ENCODE measurements around the gene LASP1.
"Not testable (repeated sequence)": the region's sequence is repeated elsewhere in the genome, so short reads cannot be mapped to it uniquely, and the experiment has no call there.

Gene LASP1

GRCh38 chr17:38926293-38927070, 56.6 kb downstream of the LASP1 start:
- peaks cover 17% of the 10 kb centered on the region for H3K4me1 ChIP-seq (ENCODE audit: control insufficient read depth, insufficient read depth, low read length)
- H3K27me3 ChIP-seq (ENCODE audit: control insufficient read depth, insufficient read depth, low read length) = no peaks in the 10 kb centered on the region
- H3K36me3 ChIP-seq (ENCODE audit: insufficient read depth, low read length) = peaks cover 9% of the 10 kb centered on the region
- no peak overlapping the region for H3K4me2 ChIP-seq (ENCODE audit: low read length)
- H3K4me3 ChIP-seq (ENCODE audit: low read length) = no peak overlapping the region
- no peaks in the 10 kb centered on the region for H3K9me3 ChIP-seq (replicated peaks; ENCODE audit: low read length)
- H3K9ac ChIP-seq (ENCODE audit: low read depth, low read length) = no peak overlapping the region

- not testable (repeated sequence) for H3K4me2 ChIP-seq (ENCODE audit: low read length); H3K36me3 ChIP-seq (ENCODE audit: insufficient read depth, low read length); H3K9me3 ChIP-seq (replicated peaks; ENCODE audit: low read length); H3K27me3 ChIP-seq (ENCODE audit: control insufficient read depth, insufficient read depth, low read length); H3K4me1 ChIP-seq (ENCODE audit: control insufficient read depth, insufficient read depth, low read length); H3K4me3 ChIP-seq (ENCODE audit: low read length); H3K9ac ChIP-seq (ENCODE audit: low read depth, low read length)
These were observed 60.9 kb downstream of the LASP1 start for GRCh38 chr17:38930782-38931181.

- not testable (repeated sequence) for H3K4me3 ChIP-seq (ENCODE audit: low read length); H3K4me2 ChIP-seq (ENCODE audit: low read length); H3K9ac ChIP-seq (ENCODE audit: low read depth, low read length); H3K36me3 ChIP-seq (ENCODE audit: insufficient read depth, low read length); H3K9me3 ChIP-seq (replicated peaks; ENCODE audit: low read length); H3K4me1 ChIP-seq (ENCODE audit: control insufficient read depth, insufficient read depth, low read length); H3K27me3 ChIP-seq (ENCODE audit: control insufficient read depth, insufficient read depth, low read length)
These were observed 64.1 kb downstream of the LASP1 start for GRCh38 chr17:38933962-38934361.

DNA sequence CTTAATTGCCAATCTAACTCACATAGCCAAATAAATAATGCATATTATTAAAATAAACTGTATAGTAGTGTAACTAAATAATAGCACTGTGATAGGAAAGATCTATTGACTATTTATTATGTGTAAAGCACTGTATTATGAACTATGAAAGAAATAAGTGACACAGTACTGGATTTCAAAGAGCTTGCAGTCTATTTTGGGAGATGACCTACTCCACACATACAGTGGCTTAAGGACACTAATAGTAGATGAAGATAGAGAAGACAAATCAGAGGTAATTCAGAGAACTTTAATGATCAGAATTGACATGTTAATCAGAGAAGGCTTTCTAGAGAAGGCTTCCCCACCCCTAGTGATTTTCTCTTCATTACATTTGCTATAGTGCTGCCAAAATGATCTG, 70.1 kb downstream of the LASP1 start:
- H3K36me3 ChIP-seq (ENCODE audit: insufficient read depth, low read length) = no peaks in the 10 kb centered on the region
- no peak overlapping the region for H3K4me2 ChIP-seq (ENCODE audit: low read length)
- H3K9ac ChIP-seq (ENCODE audit: low read depth, low read length) = no peak overlapping the region
- no peaks in the 10 kb centered on the region for H3K9me3 ChIP-seq (replicated peaks; ENCODE audit: low read length)
- H3K4me1 ChIP-seq (ENCODE audit: control insufficient read depth, insufficient read depth, low read length) = no peaks in the 10 kb centered on the region
- H3K27me3 ChIP-seq (ENCODE audit: control insufficient read depth, insufficient read depth, low read length) = peaks cover 10% of the 10 kb centered on the region
- no peak overlapping the region for H3K4me3 ChIP-seq (ENCODE audit: low read length)

DNA sequence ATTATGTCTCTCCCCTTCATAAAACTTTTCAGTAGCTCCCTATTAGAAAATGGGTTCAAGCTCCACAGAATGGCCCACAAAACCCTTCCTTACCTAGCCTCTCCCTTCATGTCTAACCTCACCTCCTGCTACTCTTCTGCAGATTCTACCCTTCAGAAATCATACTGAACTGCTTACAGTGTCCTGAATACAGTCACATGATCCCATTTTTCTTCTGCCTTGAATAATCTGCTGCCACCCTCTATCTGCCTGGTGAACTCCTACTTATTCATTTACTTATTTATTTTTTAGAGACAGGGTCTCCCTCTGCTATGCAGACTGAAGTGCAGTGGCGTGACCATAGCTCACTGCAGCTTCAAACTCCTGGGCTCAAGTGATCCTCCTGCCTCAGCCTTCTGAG, 70.5 kb downstream of the LASP1 start:
- Histone ChIP-seq H3K4me3 (ENCODE audit: low read length) (no peak overlapping the region), H3K4me2 (ENCODE audit: low read length) (no peak overlapping the region), H3K36me3 (ENCODE audit: insufficient read depth, low read length) (no peaks in the 10 kb centered on the region), H3K9me3 (replicated peaks; ENCODE audit: low read length) (no peaks in the 10 kb centered on the region), H3K9ac (ENCODE audit: low read depth, low read length) (no peak overlapping the region), H3K4me1 (ENCODE audit: control insufficient read depth, insufficient read depth, low read length) (no peaks in the 10 kb centered on the region), H3K27me3 (ENCODE audit: control insufficient read depth, insufficient read depth, low read length) (peaks cover 7% of the 10 kb centered on the region)

DNA sequence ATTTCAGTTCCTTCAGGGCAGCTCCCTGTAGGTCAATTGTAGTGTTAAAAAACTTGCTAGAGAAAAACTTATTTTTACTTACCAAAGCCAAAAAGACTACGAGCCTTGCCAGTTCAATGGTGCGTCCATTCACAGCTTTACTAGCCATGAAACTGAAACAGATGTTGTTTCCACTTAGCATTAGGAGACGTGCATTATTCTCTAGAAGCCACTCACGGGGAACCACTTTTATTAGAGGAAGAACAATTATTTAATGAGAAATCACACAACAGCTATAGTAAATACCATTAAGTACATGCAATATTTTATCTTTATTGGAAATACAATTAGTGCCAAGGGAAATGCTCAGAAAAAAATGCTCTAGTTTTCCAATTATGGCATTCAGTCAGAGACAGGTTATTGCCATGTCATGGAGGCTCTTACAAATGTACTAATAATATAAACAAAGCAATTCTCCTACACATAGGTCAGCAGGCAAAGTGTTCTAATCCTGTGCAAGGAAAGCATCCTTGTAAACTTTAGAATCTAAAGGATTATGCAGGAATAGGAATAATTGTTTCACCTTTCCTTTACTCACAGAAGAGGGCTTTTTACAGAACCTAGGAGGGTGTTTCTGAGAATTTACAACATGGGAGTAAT, 73.0 kb downstream of the LASP1 start:
- no peaks in the 10 kb centered on the region for H3K36me3 ChIP-seq (ENCODE audit: insufficient read depth, low read length)
- no peaks in the 10 kb centered on the region for H3K27me3 ChIP-seq (ENCODE audit: control insufficient read depth, insufficient read depth, low read length)
- no peak overlapping the region for H3K9ac ChIP-seq (ENCODE audit: low read depth, low read length)
- no peak overlapping the region for H3K4me3 ChIP-seq (ENCODE audit: low read length)
- H3K9me3 ChIP-seq (replicated peaks; ENCODE audit: low read length) = no peaks in the 10 kb centered on the region
- H3K4me1 ChIP-seq (ENCODE audit: control insufficient read depth, insufficient read depth, low read length) = no peaks in the 10 kb centered on the region
- H3K4me2 ChIP-seq (ENCODE audit: low read length) = no peak overlapping the region

DNA sequence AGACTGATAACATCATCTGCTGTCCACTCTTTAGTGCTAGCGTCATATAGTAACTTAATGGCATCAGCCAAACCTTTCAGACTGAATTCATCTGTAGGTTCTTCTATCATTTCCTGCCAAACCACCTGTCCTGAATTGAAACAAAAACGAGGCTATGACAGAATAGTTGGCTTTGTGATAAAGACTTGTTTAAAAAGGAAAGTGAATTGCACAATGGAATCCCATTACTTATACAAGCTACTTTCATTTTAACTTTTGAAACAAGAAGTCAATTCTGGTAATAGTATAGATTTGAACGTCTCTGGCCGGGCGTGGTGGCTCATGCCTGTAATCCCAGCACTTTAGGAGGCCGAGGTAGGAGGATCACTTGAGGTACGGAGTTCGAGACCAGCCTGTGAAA, 73.7 kb downstream of the LASP1 start:
- Histone ChIP-seq H3K9ac (ENCODE audit: low read depth, low read length) (no peak overlapping the region), H3K36me3 (ENCODE audit: insufficient read depth, low read length) (no peaks in the 10 kb centered on the region), H3K9me3 (replicated peaks; ENCODE audit: low read length) (no peaks in the 10 kb centered on the region), H3K4me3 (ENCODE audit: low read length) (no peak overlapping the region), H3K4me2 (ENCODE audit: low read length) (no peak overlapping the region), H3K27me3 (ENCODE audit: control insufficient read depth, insufficient read depth, low read length) (no peaks in the 10 kb centered on the region), H3K4me1 (ENCODE audit: control insufficient read depth, insufficient read depth, low read length) (no peaks in the 10 kb centered on the region)

DNA sequence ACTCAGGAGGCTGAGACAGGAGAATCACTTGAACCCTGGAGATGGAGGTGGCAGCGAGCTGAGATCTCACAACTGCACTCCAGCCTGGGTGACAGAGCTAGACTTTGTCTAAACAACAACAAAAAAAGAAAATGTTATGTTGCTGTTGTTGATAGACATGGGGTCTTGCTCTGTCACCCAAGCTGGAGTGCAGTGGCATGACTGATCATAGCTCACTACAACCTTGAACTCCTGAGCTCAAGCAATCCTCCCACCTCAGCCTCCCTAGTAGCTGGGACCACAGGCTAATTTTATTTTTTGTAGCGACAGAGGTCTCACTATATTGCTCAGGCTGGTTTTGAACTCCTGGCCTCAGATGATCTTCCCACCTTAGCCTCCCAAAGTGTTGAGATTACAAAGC, 77.3 kb downstream of the LASP1 start:
- H3K9me3 ChIP-seq (replicated peaks; ENCODE audit: low read length) = no peaks in the 10 kb centered on the region
- no peak overlapping the region for H3K4me2 ChIP-seq (ENCODE audit: low read length)
- no peaks in the 10 kb centered on the region for H3K27me3 ChIP-seq (ENCODE audit: control insufficient read depth, insufficient read depth, low read length)
- no peaks in the 10 kb centered on the region for H3K4me1 ChIP-seq (ENCODE audit: control insufficient read depth, insufficient read depth, low read length)
- H3K4me3 ChIP-seq (ENCODE audit: low read length) = no peak overlapping the region
- H3K9ac ChIP-seq (ENCODE audit: low read depth, low read length) = no peak overlapping the region
- H3K36me3 ChIP-seq (ENCODE audit: insufficient read depth, low read length) = no peaks in the 10 kb centered on the region

GRCh38 chr17:38953800-38954199, 83.9 kb downstream of the LASP1 start:
- not testable (repeated sequence) for H3K9me3 ChIP-seq (replicated peaks; ENCODE audit: low read length); H3K27me3 ChIP-seq (ENCODE audit: control insufficient read depth, insufficient read depth, low read length); H3K36me3 ChIP-seq (ENCODE audit: insufficient read depth, low read length); H3K4me3 ChIP-seq (ENCODE audit: low read length); H3K9ac ChIP-seq (ENCODE audit: low read depth, low read length); H3K4me1 ChIP-seq (ENCODE audit: control insufficient read depth, insufficient read depth, low read length); H3K4me2 ChIP-seq (ENCODE audit: low read length)

DNA sequence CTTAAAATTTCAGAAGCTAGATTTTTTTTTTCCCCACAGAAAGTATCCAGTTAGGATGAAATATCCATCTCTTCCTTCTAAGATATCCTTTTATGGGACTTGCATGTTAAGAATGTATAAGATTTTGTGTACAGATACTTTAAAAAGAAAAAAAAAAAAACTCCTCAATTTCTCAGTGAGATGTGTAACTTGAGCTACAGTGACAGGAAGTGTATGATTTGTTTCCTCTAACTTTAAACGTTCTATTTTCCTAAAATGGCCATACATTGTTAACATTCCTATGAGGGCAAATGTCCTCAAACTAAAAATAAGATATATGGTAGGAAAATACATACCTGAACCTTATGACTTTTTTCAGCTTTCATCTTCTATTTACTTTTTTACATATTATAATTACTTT, 88.5 kb downstream of the LASP1 start:
- peak overlapping the region; percentile 40 for H3K4me2 ChIP-seq (ENCODE audit: low read length)
- H3K9me3 ChIP-seq (replicated peaks; ENCODE audit: low read length) = no peaks in the 10 kb centered on the region
- no peaks in the 10 kb centered on the region for H3K36me3 ChIP-seq (ENCODE audit: insufficient read depth, low read length)
- H3K9ac ChIP-seq (ENCODE audit: low read depth, low read length) = peak overlapping the region; percentile 61
- H3K4me1 ChIP-seq (ENCODE audit: control insufficient read depth, insufficient read depth, low read length) = peaks cover 10% of the 10 kb centered on the region
- no peaks in the 10 kb centered on the region for H3K27me3 ChIP-seq (ENCODE audit: control insufficient read depth, insufficient read depth, low read length)
- no peak overlapping the region for H3K4me3 ChIP-seq (ENCODE audit: low read length)

DNA sequence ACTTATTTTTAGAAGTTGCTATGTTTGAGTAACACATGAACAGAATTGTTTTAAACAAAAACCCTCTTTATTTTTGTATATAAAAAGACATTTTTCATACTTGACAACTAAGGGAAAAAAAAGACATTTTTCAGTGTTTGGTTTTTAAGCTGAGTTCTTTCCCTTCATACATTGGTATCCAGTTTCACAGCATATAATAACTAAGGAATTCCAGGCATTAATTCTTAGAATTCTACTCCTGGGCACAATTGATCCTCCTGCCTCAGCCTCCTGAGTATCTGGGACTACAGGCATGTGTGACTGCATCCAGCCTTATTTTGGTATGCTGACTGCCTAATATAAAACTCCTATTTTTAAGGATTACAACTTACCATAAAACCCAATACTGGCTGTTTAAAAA, 88.9 kb downstream of the LASP1 start:
- H3K4me1 ChIP-seq (ENCODE audit: control insufficient read depth, insufficient read depth, low read length) = peaks cover 10% of the 10 kb centered on the region
- no peaks in the 10 kb centered on the region for H3K9me3 ChIP-seq (replicated peaks; ENCODE audit: low read length)
- H3K4me3 ChIP-seq (ENCODE audit: low read length) = no peak overlapping the region
- H3K27me3 ChIP-seq (ENCODE audit: control insufficient read depth, insufficient read depth, low read length) = no peaks in the 10 kb centered on the region
- H3K36me3 ChIP-seq (ENCODE audit: insufficient read depth, low read length) = no peaks in the 10 kb centered on the region
- peak overlapping the region; percentile 40 for H3K4me2 ChIP-seq (ENCODE audit: low read length)
- H3K9ac ChIP-seq (ENCODE audit: low read depth, low read length) = peak overlapping the region; percentile 61

- H3K4me1 ChIP-seq (ENCODE audit: control insufficient read depth, insufficient read depth, low read length) = peaks cover 10% of the 10 kb centered on the region
These were observed 89.7 kb downstream of the LASP1 start for GRCh38 chr17:38959508-38959907.

More at GRCh38 chr17:38959508-38959907, 89.7 kb downstream of the LASP1 start:
- no peak overlapping the region for H3K9ac ChIP-seq (ENCODE audit: low read depth, low read length)
- no peak overlapping the region for H3K4me2 ChIP-seq (ENCODE audit: low read length)
- no peaks in the 10 kb centered on the region for H3K27me3 ChIP-seq (ENCODE audit: control insufficient read depth, insufficient read depth, low read length)
- H3K4me3 ChIP-seq (ENCODE audit: low read length) = no peak overlapping the region
- H3K36me3 ChIP-seq (ENCODE audit: insufficient read depth, low read length) = no peaks in the 10 kb centered on the region
- no peaks in the 10 kb centered on the region for H3K9me3 ChIP-seq (replicated peaks; ENCODE audit: low read length)

Measured in skeletal muscle satellite cell (primary cell).